ENCODE measurements around the gene TTLL10. TPM values are rescaled to one million over a fixed set of nuclear protein-coding genes. Genes with fewer than 3 reads are reported as not detected.
"Not testable (repeated sequence)": the region's sequence is repeated elsewhere in the genome, so short reads cannot be mapped to it uniquely, and the experiment has no call there.

TTLL10 gene
- total and polyA plus RNA-seq, 2 of the 8 experiments (the other 6 are each of a cell fraction or from before 2014, with no cell fraction given) = 1.1 to 1.7 TPM

- H2BK120ac ChIP-seq (replicated peaks; ENCODE audit: low read depth, low read length); H2BK15ac ChIP-seq (ENCODE audit: low read length); H3K79me2 ChIP-seq (ENCODE audit: control insufficient read depth in 1 of 2, insufficient read depth in 2 of 2, low read length in 2 of 2); H4K8ac ChIP-seq (ENCODE audit: extremely low read depth, insufficient read depth, low read length); DNase-seq (ENCODE audit: low read depth in 1 of 2, low spot score in 2 of 2); H3K27me3 ChIP-seq (replicated peaks in 1 of 4; ENCODE audit: control insufficient read depth in 3 of 4, extremely low read depth in 1 of 4, insufficient read depth in 3 of 4, low read length in 3 of 4); H3K36me3 ChIP-seq (ENCODE audit: control insufficient read depth in 2 of 4, insufficient read depth in 4 of 4, low read length in 3 of 4); H3K79me1 ChIP-seq (ENCODE audit: low read depth, low read length); H3K18ac ChIP-seq (ENCODE audit: extremely low read depth, low read length); H4K5ac ChIP-seq (ENCODE audit: insufficient read length, low read depth, low read length); H2BK5ac ChIP-seq (ENCODE audit: low read depth, low read length); H3K4ac ChIP-seq (replicated peaks; ENCODE audit: insufficient read length, low read depth, low read length); H3K23ac ChIP-seq (ENCODE audit: insufficient read length); FAIRE-seq; H2BK12ac ChIP-seq (ENCODE audit: low read depth, low read length); H2AK5ac ChIP-seq (ENCODE audit: low read depth, low read length); H3K4me1 ChIP-seq (replicated peaks in 1 of 4; ENCODE audit: control insufficient read depth in 3 of 4, insufficient read depth in 4 of 4, low read length in 3 of 4); H3K56ac ChIP-seq (replicated peaks; ENCODE audit: insufficient read length, low read depth, low read length); H3K9ac ChIP-seq (replicated peaks in 1 of 4; ENCODE audit: extremely low read depth in 1 of 4, low read depth in 3 of 4, low read length in 3 of 4); H4K91ac ChIP-seq (replicated peaks; ENCODE audit: insufficient read length, low read length); H3K4me3 ChIP-seq (ENCODE audit: extremely low read depth in 1 of 4, insufficient read depth in 2 of 4, low read depth in 3 of 4, low read length in 4 of 4); H2AFZ ChIP-seq (ENCODE audit: low read length); H3K23me2 ChIP-seq (ENCODE audit: low read depth, low read length); H3K27ac ChIP-seq (ENCODE audit: low read depth, low read length); POLR2A ChIA-PET (ENCODE audit: partially characterized antibody); H3K14ac ChIP-seq (ENCODE audit: insufficient read length); H2BK20ac ChIP-seq (ENCODE audit: low read length); H3K4me2 ChIP-seq (ENCODE audit: insufficient read depth in 1 of 2, low read depth in 2 of 2, low read length in 2 of 2); H4K20me1 ChIP-seq (replicated peaks in 1 of 2; ENCODE audit: control insufficient read depth in 1 of 2, insufficient read depth in 2 of 2, low read length in 2 of 2): not testable (repeated sequence)
- H3K9me3 ChIP-seq (ENCODE audit: insufficient read depth in 2 of 2, low read depth in 1 of 2, low read length in 1 of 2) = peaks cover 10% of the 10 kb centered on the region in 2 experiments; a peak in 3 of 4 replicates
- 86% methylated on average over 12 of the region's 14 CpGs; no CpG with 5 or more reads in 1 of the 2 experiments for WGBS, 2 experiments (ENCODE audit: extremely low coverage in 1 of 2, insufficient coverage in 1 of 2, insufficient read length in 1 of 2, insufficient replicate concordance in 2 of 2, low coverage in 1 of 2, low lambda C conversion rate in 2 of 2, missing lambda C conversion rate in 1 of 2)
- CTCF ChIA-PET (ENCODE audit: partially characterized antibody) = interaction anchor here (0.7 to 2.2 kb wide), 6 partner anchors 16 to 128 kb away, joined by 3 to 8 read pairs (median 4); partner anchors contain the start of gene TTLL10
Measured at GRCh38 chr1:1153215-1153614, 20.5 kb upstream of the TTLL10 start.

Data from H1 (cell line).